ENCODE measurements around the gene RABGAP1L.
"Not testable (repeated sequence)": the region's sequence is repeated elsewhere in the genome, so short reads cannot be mapped to it uniquely, and the experiment has no call there.

The RABGAP1L gene

GRCh38 chr1:174884038-174884437 lies 724.7 kb downstream of the RABGAP1L start:
- TF ChIP-seq CTCF (IDR thresholded peaks at IDR 0.05): no peak
- no peak overlapping the region for H3K4me3 ChIP-seq
- no peak overlapping the region for H3K27ac ChIP-seq
- no peak for DNase-seq (ENCODE audit: low spot score)

GRCh38 chr1:174884566-174884965 lies 725.2 kb downstream of the RABGAP1L start:
- DNase-seq (ENCODE audit: low spot score): no peak
- TF ChIP-seq CTCF (IDR thresholded peaks at IDR 0.05): no peak
- Histone ChIP-seq H3K4me3 (no peak overlapping the region), H3K27ac (no peak overlapping the region)

GRCh38 chr1:174890024-174890423 lies 730.7 kb downstream of the RABGAP1L start:
- H3K27ac ChIP-seq: no peak overlapping the region
- no peak for DNase-seq (ENCODE audit: low spot score)
- no peak for TF ChIP-seq CTCF (IDR thresholded peaks at IDR 0.05)
- H3K4me3 ChIP-seq: no peak overlapping the region

- H3K27ac ChIP-seq: no peak overlapping the region
- DNase-seq (ENCODE audit: low spot score): no peak
- TF ChIP-seq CTCF (IDR thresholded peaks at IDR 0.05): no peak
These were observed 732.7 kb downstream of the RABGAP1L start for GRCh38 chr1:174892016-174892415.

GRCh38 chr1:174894117-174894762 lies 734.9 kb downstream of the RABGAP1L start:
- DNase-seq (ENCODE audit: low spot score): no peak
- no peak overlapping the region for H3K4me3 ChIP-seq
- TF ChIP-seq CTCF (IDR thresholded peaks at IDR 0.05): no peak
- no peak overlapping the region for H3K27ac ChIP-seq

More at GRCh38 chr1:174892016-174892415, 732.7 kb downstream of the RABGAP1L start:
- H3K4me3 ChIP-seq: no peak overlapping the region

GRCh38 chr1:174895610-174896009 lies 736.3 kb downstream of the RABGAP1L start:
- DNase-seq (ENCODE audit: low spot score); H3K4me3 ChIP-seq; H3K27ac ChIP-seq: not testable (repeated sequence)

GRCh38 chr1:174898102-174898797 lies 738.9 kb downstream of the RABGAP1L start:
- DNase-seq (ENCODE audit: low spot score): no peak
- Histone ChIP-seq H3K27ac (no peak overlapping the region), H3K4me3 (no peak overlapping the region)
- TF ChIP-seq CTCF (IDR thresholded peaks at IDR 0.05): no peak

Data from coronary artery (tissue), 2 donors.